ENCODE results near the gene ANKRD6. TPM values are rescaled to one million over a fixed set of nuclear protein-coding genes. Genes with fewer than 3 reads are reported as not detected.

Gene ANKRD6
- total and polyA plus RNA-seq, 3 donors from 2014 or later = 20.9 to 52.8 (median 29.8) TPM

- DNase-seq = no peak
- no peak overlapping the region for H3K4me3 ChIP-seq
- no peak for TF ChIP-seq POLR2A (IDR thresholded peaks at IDR 0.05)
- no peak for TF ChIP-seq CTCF (IDR thresholded peaks at IDR 0.05)
- H3K9me3 ChIP-seq = no peaks in the 10 kb centered on the region
- WGBS, 2 donors = 73 to 87% methylated on average over 7 of the region's 7 CpGs
- H3K4me1 ChIP-seq = peaks cover 8% of the 10 kb centered on the region
- no peaks in the 10 kb centered on the region for H3K27me3 ChIP-seq
- intact Hi-C loops (cut with DNase I; ENCODE audit: low total_unique reads) = no loop called here
- no peak overlapping the region for H3K27ac ChIP-seq
- no peaks in the 10 kb centered on the region for H3K36me3 ChIP-seq (ENCODE audit: low read depth, missing control alignments)
These were observed 247.6 kb downstream of the ANKRD6 start for GRCh38 chr6:89680551-89680950.

- H3K4me3 ChIP-seq = no peak overlapping the region
- DNase-seq = no peak
- H3K9me3 ChIP-seq = no peaks in the 10 kb centered on the region
- no peaks in the 10 kb centered on the region for H3K27me3 ChIP-seq
- intact Hi-C loops (cut with DNase I; ENCODE audit: low total_unique reads) = no loop called here
- no peaks in the 10 kb centered on the region for H3K36me3 ChIP-seq (ENCODE audit: low read depth, missing control alignments)
- TF ChIP-seq CTCF (IDR thresholded peaks at IDR 0.05) (no peak), POLR2A (IDR thresholded peaks at IDR 0.05) (no peak)
- 93 to 98% methylated on average over 10 of the region's 10 CpGs for WGBS, 2 donors
- H3K27ac ChIP-seq = no peak overlapping the region
- no peaks in the 10 kb centered on the region for H3K4me1 ChIP-seq
These were observed 249.1 kb downstream of the ANKRD6 start for GRCh38 chr6:89681983-89682564.

GRCh38 chr6:89682991-89683390 lies 250.0 kb downstream of the ANKRD6 start:
- Histone ChIP-seq H3K36me3 (ENCODE audit: low read depth, missing control alignments) (no peaks in the 10 kb centered on the region), H3K4me1 (no peaks in the 10 kb centered on the region)

More at GRCh38 chr6:89682991-89683390, 250.0 kb downstream of the ANKRD6 start:
- no peaks in the 10 kb centered on the region for H3K9me3 ChIP-seq
- H3K4me3 ChIP-seq = no peak overlapping the region
- TF ChIP-seq POLR2A (IDR thresholded peaks at IDR 0.05) (no peak), CTCF (IDR thresholded peaks at IDR 0.05) (no peak)
- DNase-seq = no peak
- 88 to 93% methylated on average over 1 of the region's 1 CpG for WGBS, 2 donors
- no peak overlapping the region for H3K27ac ChIP-seq
- no peaks in the 10 kb centered on the region for H3K27me3 ChIP-seq
- intact Hi-C loops (cut with DNase I; ENCODE audit: low total_unique reads) = no loop called here

Small RNA genes within 50 kb of the gene (small RNA-seq; reads per million reads assigned to genes)
- gene RN7SL11P = 0 reads per million in 2 donors

Other genes with a start within 250 kb of the ANKRD6 start
- 1 to 10 TPM; 1.6 to 3.0 TPM for gene GABRR1, start 215.8 kb upstream of the ANKRD6 start, total RNA-seq
- 3.4 TPM for gene GABRR1, start 215.8 kb upstream of the ANKRD6 start, polyA plus RNA-seq (ENCODE audit: insufficient read depth, low read depth, low replicate concordance)
- under 1 TPM in 1 of 2 donors, not detected in 1; 0.62 TPM for gene GABRR2, start 117.9 kb upstream of the ANKRD6 start, total RNA-seq
- 0.79 TPM for gene GABRR2, start 117.9 kb upstream of the ANKRD6 start, polyA plus RNA-seq (ENCODE audit: insufficient read depth, low read depth, low replicate concordance)
- gene UBE2J1, start 80.4 kb upstream of the ANKRD6 start, total RNA-seq = 10 to 100 TPM; 28.7 to 38.4 TPM
- 47.3 TPM for gene UBE2J1, start 80.4 kb upstream of the ANKRD6 start, polyA plus RNA-seq (ENCODE audit: insufficient read depth, low read depth, low replicate concordance)
- gene RRAGD, start 20.9 kb upstream of the ANKRD6 start, total RNA-seq = 10 to 100 TPM; 17.0 to 19.4 TPM
- 27.0 TPM for gene RRAGD, start 20.9 kb upstream of the ANKRD6 start, polyA plus RNA-seq (ENCODE audit: insufficient read depth, low read depth, low replicate concordance)
- 10 to 100 TPM; 18.6 to 24.8 TPM for gene LYRM2, start 205.6 kb downstream of the ANKRD6 start, total RNA-seq
- gene LYRM2, start 205.6 kb downstream of the ANKRD6 start, polyA plus RNA-seq (ENCODE audit: insufficient read depth, low read depth, low replicate concordance) = 32.5 TPM